ENCODE results near the gene GPA33. TPM values are rescaled to one million over a fixed set of nuclear protein-coding genes. Genes with fewer than 3 reads are reported as not detected.

GPA33 gene
- total and polyA plus RNA-seq, 3 donors from 2014 or later, result 0.62 to 1.1 (median 0.63) TPM

GRCh38 chr1:167011560-167012191 lies 78.5 kb downstream of the GPA33 start:
- intact Hi-C loops (cut with DNase I; ENCODE audit: low total_unique reads), result no loop called here
- Histone ChIP-seq H3K4me3 (no peak overlapping the region), H3K27me3 (no peaks in the 10 kb centered on the region), H3K9me3 (no peaks in the 10 kb centered on the region), H3K4me1 (no peaks in the 10 kb centered on the region), H3K27ac (no peak overlapping the region), H3K36me3 (ENCODE audit: low read depth, missing control alignments) (no peaks in the 10 kb centered on the region)
- WGBS, 2 donors, result 93 to 94% methylated on average over 1 of the region's 1 CpG
- TF ChIP-seq, protein P1, sequence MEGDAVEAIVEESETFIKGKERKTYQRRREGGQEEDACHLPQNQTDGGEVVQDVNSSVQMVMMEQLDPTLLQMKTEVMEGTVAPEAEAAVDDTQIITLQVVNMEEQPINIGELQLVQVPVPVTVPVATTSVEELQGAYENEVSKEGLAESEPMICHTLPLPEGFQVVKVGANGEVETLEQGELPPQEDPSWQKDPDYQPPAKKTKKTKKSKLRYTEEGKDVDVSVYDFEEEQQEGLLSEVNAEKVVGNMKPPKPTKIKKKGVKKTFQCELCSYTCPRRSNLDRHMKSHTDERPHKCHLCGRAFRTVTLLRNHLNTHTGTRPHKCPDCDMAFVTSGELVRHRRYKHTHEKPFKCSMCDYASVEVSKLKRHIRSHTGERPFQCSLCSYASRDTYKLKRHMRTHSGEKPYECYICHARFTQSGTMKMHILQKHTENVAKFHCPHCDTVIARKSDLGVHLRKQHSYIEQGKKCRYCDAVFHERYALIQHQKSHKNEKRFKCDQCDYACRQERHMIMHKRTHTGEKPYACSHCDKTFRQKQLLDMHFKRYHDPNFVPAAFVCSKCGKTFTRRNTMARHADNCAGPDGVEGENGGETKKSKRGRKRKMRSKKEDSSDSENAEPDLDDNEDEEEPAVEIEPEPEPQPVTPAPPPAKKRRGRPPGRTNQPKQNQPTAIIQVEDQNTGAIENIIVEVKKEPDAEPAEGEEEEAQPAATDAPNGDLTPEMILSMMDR (IDR thresholded peaks at IDR 0.05), result no peak
- TF ChIP-seq POLR2A (IDR thresholded peaks at IDR 0.05), result no peak
- DNase-seq, result no peak

DNA sequence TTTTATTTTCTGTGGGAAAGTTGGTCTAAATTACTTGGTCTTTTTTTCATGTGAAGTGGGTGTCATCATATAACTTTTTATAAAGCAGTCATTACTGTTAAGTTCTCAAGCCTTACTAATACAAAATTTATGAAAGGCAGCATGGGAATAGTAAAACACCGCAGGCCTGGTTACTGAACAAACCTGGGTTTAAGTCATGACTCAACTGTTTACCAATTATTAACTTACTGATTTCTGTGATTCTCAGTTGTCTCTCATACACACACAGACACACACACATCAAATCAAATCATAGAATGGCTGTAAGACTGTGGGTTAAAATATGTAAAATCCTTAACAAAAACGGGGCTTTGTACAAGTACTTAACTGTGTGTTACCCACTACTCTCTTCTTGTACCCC lies 86.5 kb downstream of the GPA33 start:
- intact Hi-C loops (cut with DNase I; ENCODE audit: low total_unique reads), result no loop called here
- WGBS, 2 donors, result 85 to 88% methylated on average over 2 of the region's 2 CpGs
- TF ChIP-seq, protein P1 (IDR thresholded peaks at IDR 0.05), result no peak
- TF ChIP-seq POLR2A (IDR thresholded peaks at IDR 0.05), result no peak

More for the DNA sequence above, 86.5 kb downstream of the GPA33 start:
- no peak overlapping the region for H3K4me3 ChIP-seq
- no peak overlapping the region for H3K27ac ChIP-seq
- no peaks in the 10 kb centered on the region for H3K4me1 ChIP-seq
- H3K9me3 ChIP-seq, result no peaks in the 10 kb centered on the region
- H3K36me3 ChIP-seq (ENCODE audit: low read depth, missing control alignments), result no peaks in the 10 kb centered on the region
- H3K27me3 ChIP-seq, result no peaks in the 10 kb centered on the region
- no peak for DNase-seq

Small RNA genes lying within 50 kb of the gene (small RNA-seq; reads per million reads assigned to genes)
- gene RNA5SP65, result 1.6 to 6.6 reads per million in 2 donors

Other genes starting within 250 kb of the GPA33 start
- 10 to 100 TPM; 22.0 to 25.8 TPM for gene TADA1, start 214.1 kb downstream of the GPA33 start, total RNA-seq
- 19.2 TPM for gene TADA1, start 214.1 kb downstream of the GPA33 start, polyA plus RNA-seq (ENCODE audit: insufficient read depth, low read depth, low replicate concordance)
- gene ILDR2, start 114.8 kb downstream of the GPA33 start, total RNA-seq, result 100 to 1,000 TPM; 172 to 217 TPM
- 36.8 TPM for gene ILDR2, start 114.8 kb downstream of the GPA33 start, polyA plus RNA-seq (ENCODE audit: insufficient read depth, low read depth, low replicate concordance)
- gene MAEL, start 101.1 kb downstream of the GPA33 start, total RNA-seq, result 100 to 1,000 TPM; 113 to 181 TPM
- 333 TPM for gene MAEL, start 101.1 kb downstream of the GPA33 start, polyA plus RNA-seq (ENCODE audit: insufficient read depth, low read depth, low replicate concordance)
- 1 to 10 TPM in 1 of 2 donors, under 1 TPM in 1; 0.19 to 1.0 TPM for gene STYXL2, start 3.7 kb upstream of the GPA33 start, total RNA-seq
- gene STYXL2, start 3.7 kb upstream of the GPA33 start, polyA plus RNA-seq (ENCODE audit: insufficient read depth, low read depth, low replicate concordance), result 0.99 TPM
- gene POU2F1, start 130.5 kb upstream of the GPA33 start, total RNA-seq, result 10 to 100 TPM; 36.0 to 36.9 TPM
- gene POU2F1, start 130.5 kb upstream of the GPA33 start, polyA plus RNA-seq (ENCODE audit: insufficient read depth, low read depth, low replicate concordance), result 17.1 TPM

All from testis (tissue), 3 donors.